ENCODE measurements around the gene WIPF3. TPM values are rescaled to one million over a fixed set of nuclear protein-coding genes. Genes with fewer than 3 reads are reported as not detected.

Gene WIPF3
- total RNA-seq, 1 donor from 2014 or later, result 0.67 TPM

DNA sequence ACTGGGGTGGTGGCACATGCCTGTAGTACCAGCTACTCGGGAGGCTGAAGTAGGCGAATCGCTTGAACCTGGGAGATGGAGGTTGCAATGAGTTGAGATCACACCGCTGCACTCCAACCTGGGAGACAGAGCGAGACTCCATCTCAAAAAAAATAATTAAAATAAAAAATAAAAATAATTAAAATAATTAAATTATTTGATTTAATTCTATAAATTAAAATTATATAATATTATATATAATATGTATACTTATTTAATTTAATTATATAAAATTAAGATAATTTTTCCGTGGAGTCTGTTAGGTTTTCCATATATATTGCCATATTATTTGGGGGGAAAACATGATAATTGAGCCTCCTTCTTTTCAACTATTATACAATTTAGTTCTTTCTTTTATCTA lies 12.0 kb downstream of the WIPF3 start:
- TF ChIP-seq, protein P1, sequence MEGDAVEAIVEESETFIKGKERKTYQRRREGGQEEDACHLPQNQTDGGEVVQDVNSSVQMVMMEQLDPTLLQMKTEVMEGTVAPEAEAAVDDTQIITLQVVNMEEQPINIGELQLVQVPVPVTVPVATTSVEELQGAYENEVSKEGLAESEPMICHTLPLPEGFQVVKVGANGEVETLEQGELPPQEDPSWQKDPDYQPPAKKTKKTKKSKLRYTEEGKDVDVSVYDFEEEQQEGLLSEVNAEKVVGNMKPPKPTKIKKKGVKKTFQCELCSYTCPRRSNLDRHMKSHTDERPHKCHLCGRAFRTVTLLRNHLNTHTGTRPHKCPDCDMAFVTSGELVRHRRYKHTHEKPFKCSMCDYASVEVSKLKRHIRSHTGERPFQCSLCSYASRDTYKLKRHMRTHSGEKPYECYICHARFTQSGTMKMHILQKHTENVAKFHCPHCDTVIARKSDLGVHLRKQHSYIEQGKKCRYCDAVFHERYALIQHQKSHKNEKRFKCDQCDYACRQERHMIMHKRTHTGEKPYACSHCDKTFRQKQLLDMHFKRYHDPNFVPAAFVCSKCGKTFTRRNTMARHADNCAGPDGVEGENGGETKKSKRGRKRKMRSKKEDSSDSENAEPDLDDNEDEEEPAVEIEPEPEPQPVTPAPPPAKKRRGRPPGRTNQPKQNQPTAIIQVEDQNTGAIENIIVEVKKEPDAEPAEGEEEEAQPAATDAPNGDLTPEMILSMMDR (IDR thresholded peaks at IDR 0.05), result no peak
- Histone ChIP-seq H3K4me3 (no peak overlapping the region), H3K27ac (no peak overlapping the region), H3K36me3 (no peaks in the 10 kb centered on the region), H3K9me3 (no peaks in the 10 kb centered on the region), H3K4me1 (no peaks in the 10 kb centered on the region), H3K27me3 (peaks cover 31% of the 10 kb centered on the region)
- no peak for DNase-seq
- ATAC-seq, result no peak
- intact Hi-C loops (cut with DNase I), result no loop called here

DNA sequence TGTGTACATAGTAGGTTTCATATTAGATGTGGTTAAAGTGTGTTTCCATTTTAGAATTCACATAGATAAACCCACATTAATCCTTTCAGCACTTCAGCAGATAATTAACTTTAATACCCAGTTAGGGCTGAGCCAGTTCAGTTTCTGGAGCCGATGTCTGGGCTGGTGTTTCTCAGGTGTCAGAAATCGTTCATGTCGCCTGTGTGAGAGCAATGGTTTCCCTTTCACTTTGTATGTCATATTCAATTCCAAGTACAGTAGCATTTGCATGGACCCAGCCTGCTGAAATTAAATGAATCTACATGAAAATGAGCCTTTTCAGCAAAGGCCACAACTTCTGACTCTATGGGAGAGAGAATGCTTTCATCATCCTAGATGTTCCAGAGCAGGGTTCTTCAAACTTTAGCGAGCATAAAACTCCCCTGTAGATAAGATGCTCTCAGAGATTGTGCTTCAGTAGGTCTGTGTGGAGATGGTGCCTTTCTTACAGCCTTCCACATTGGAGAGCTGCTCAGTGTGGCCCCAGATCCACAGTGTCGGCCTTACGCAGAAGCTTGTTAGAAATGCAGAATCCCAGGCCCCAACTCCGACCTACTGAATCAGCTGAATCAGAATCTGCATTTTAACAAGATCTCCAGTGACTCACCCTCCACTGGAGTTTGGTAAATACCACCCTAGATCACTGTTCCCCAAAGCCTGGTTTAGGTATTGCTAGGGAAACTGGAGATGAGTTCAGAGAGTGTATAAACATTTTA lies 19.6 kb downstream of the WIPF3 start:
- Histone ChIP-seq H3K4me3 (no peak overlapping the region), H3K4me1 (no peaks in the 10 kb centered on the region), H3K27me3 (peaks cover 14% of the 10 kb centered on the region), H3K27ac (no peak overlapping the region), H3K9me3 (no peaks in the 10 kb centered on the region), H3K36me3 (no peaks in the 10 kb centered on the region)
- TF ChIP-seq, protein P1 (IDR thresholded peaks at IDR 0.05), result no peak
- DNase-seq (no peak), ATAC-seq (no peak)
- intact Hi-C loops (cut with DNase I), result no loop called here

DNA sequence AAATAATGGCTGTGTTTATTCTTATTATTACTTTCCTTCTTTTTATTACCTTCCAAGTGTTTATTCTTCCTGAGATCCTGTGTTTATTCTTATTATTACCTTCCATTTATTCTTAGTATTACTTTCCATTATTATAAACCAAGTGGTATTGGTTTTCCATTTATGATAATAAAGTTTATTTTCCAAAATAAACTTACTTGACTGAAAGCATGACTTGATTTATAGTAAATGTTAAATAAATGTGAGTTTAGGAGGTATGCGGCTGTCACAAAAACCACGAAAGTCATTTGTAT lies 20.2 kb downstream of the WIPF3 start:
- no peak overlapping the region for H3K4me3 ChIP-seq
- TF ChIP-seq, protein P1 (IDR thresholded peaks at IDR 0.05), result no peak
- intact Hi-C loops (cut with DNase I), result no loop called here
- no peaks in the 10 kb centered on the region for H3K4me1 ChIP-seq
- H3K9me3 ChIP-seq, result no peaks in the 10 kb centered on the region
- H3K27me3 ChIP-seq, result peaks cover 14% of the 10 kb centered on the region
- no peaks in the 10 kb centered on the region for H3K36me3 ChIP-seq
- no peak overlapping the region for H3K27ac ChIP-seq
- DNase-seq (no peak), ATAC-seq (no peak)

DNA sequence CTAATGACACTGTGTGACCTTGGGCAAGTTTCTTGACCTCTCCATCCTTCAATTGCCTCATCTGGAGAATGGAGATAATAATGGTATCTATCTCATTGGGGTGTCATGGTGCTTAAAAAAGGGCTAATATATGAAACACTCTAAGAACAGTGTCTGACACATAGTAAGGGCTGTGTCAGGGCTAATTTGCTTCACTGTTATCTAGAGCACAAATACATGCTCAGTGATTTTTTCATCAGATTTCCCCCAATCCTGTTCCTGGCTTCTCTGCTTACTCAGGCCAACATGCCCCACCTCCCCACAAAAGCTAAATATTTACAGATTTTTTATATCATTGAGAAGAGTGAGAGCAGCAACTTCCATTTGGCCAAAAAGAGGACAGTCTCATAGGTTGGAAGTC lies 20.6 kb downstream of the WIPF3 start:
- Histone ChIP-seq H3K27me3 (peaks cover 13% of the 10 kb centered on the region), H3K4me1 (no peaks in the 10 kb centered on the region), H3K36me3 (no peaks in the 10 kb centered on the region), H3K9me3 (no peaks in the 10 kb centered on the region), H3K27ac (no peak overlapping the region), H3K4me3 (no peak overlapping the region)
- no peak for DNase-seq
- no peak for ATAC-seq
- intact Hi-C loops (cut with DNase I), result no loop called here
- TF ChIP-seq, protein P1 (IDR thresholded peaks at IDR 0.05), result no peak

DNA sequence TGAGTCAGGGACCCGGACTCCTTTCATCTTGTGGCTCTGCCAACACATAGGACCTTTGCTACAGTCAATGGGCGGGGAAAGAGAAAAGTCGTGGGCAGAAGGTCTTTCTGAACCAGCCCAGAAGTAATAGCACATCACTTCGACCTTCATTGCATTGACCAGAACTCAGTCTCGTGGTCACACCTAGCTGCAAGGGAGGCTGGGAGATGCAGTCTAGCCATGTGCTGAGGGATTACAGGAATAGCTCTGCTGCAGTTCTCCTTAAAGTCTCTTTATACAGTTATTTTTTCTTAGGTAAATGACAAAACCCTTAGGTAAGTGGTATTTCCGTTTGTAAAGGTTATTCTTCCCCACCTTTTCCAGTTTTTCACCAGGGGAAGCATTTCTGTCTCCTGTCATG lies 25.4 kb downstream of the WIPF3 start:
- intact Hi-C loops (cut with DNase I), result no loop called here
- DNase-seq (no peak), ATAC-seq (no peak)
- Histone ChIP-seq H3K9me3 (no peaks in the 10 kb centered on the region), H3K36me3 (no peaks in the 10 kb centered on the region), H3K4me3 (no peak overlapping the region), H3K27me3 (no peaks in the 10 kb centered on the region), H3K27ac (no peak overlapping the region), H3K4me1 (no peaks in the 10 kb centered on the region)
- TF ChIP-seq, protein P1 (IDR thresholded peaks at IDR 0.05), result no peak

DNA sequence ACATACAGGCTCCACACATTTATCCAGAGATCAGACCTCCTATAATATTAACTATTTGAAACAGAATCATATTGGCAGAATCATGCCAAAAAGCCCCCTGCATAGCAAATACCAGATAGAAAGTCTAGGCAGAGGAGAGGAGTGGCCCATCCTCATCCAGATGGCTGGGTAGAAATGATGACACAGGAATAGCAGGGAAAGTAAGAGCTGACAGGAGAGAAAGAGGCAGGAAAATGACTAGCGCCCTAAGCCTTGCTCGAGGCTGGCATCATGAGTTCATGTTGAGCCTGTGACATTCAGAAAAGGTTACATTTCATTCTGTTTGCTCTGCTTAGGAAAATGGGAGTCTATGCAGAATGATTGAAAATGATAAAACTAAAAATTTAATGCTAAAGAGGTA lies 27.6 kb downstream of the WIPF3 start:
- TF ChIP-seq, protein P1 (IDR thresholded peaks at IDR 0.05), result no peak
- no peaks in the 10 kb centered on the region for H3K4me1 ChIP-seq
- ATAC-seq (no peak), DNase-seq (no peak)
- H3K36me3 ChIP-seq, result no peaks in the 10 kb centered on the region
- no peak overlapping the region for H3K4me3 ChIP-seq
- H3K27me3 ChIP-seq, result no peaks in the 10 kb centered on the region
- no peak overlapping the region for H3K27ac ChIP-seq
- no peaks in the 10 kb centered on the region for H3K9me3 ChIP-seq
- intact Hi-C loops (cut with DNase I), result no loop called here

Measured in upper lobe of right lung (tissue), 1 donor.